K562 (cell line): Measurements from ENCODE around the gene LRRC14B. TPM values are rescaled to one million over a fixed set of nuclear protein-coding genes. Genes with fewer than 3 reads are reported as not detected.

Source experiments
- ATAC-seq: fragments of 200-7000 bp; cut with Tn5 transposase; 3 replicates; pipeline ENCODE4 v1.9.1; 2020; ENCODE audit warnings: moderate library complexity
- BruUV-seq: library from RNA; stranded (reverse); fragments of 400-500 nt; replicated peaks from 2 replicates; lab custom pipeline; 2021; lab: Mats Ljungman, UMichigan
- CTCF ChIA-PET: fragments of 300-600 bp; formaldehyde crosslinking; extraction: SDS; loops from one replicate; lab custom pipeline; 2021; ENCODE audit warnings: low intra/inter-chr PET ratio; lab: Yijun Ruan, JAX
- POLR2A ChIA-PET: fragments of 300-600, 350-650 bp; sonication (Branson Sonifier 250); formaldehyde crosslinking; extraction: SDS; loops from one replicate; lab custom pipeline; 2021; ENCODE audit warnings: antibody characterized with exemption, inconsistent platforms; lab: Yijun Ruan, JAX
- DNase-seq, 4 experiments: peaks; one replicate each; pipeline versions ENCODE4 v3.0.0 to v3.0.0-alpha.2; 2011 to 2018; ENCODE audit warnings: low spot score in 3 of 4, mixed read lengths in 3 of 4; ENCODE audit errors: extremely low read depth in 1 of 4
- FAIRE-seq: peaks from 2 replicates; lab custom pipeline; 2011; peaks lifted over from hg19 to GRCh38; lab: Jason Lieb, UNC
- H2AFZ ChIP-seq: 2 replicates; pipeline ENCODE4 v1.6.0; 2011; ENCODE audit warnings: low read depth, low read length, control low read depth, inconsistent platforms
- H3K27ac ChIP-seq: fragments of 200-600 bp; 3 replicates; pipeline ENCODE4 v1.8.0; 2011; ENCODE audit warnings: low read depth, mild to moderate bottlenecking, control low read depth, inconsistent platforms, low read length, moderate library complexity, mixed read lengths; ENCODE audit errors: extremely low read depth
- H3K27me3 ChIP-seq, 2 experiments: fragments of 300-600 bp in 1 of 2; 2 replicates in 1 of 2; 3 replicates in 1 of 2; pipeline versions ENCODE4 v1.6.0 to v1.8.0; 2011; ENCODE audit warnings: inconsistent platforms in 2 of 2, low read length in 2 of 2, mild to moderate bottlenecking in 1 of 2, mixed read lengths in 1 of 2, moderate library complexity in 1 of 2; ENCODE audit not compliant: control insufficient read depth in 2 of 2, insufficient read depth in 2 of 2
- H3K36me3 ChIP-seq: fragments of 300-600 bp; 3 replicates; pipeline ENCODE4 v1.8.0; 2011; ENCODE audit warnings: mild to moderate bottlenecking, low read length, inconsistent platforms; ENCODE audit not compliant: control insufficient read depth, insufficient read depth
- H3K4me1 ChIP-seq, 2 experiments: fragments of 200-600 bp in 1 of 2; replicated peaks in 1 of 2; 2 replicates in 1 of 2; 3 replicates in 1 of 2; pipeline versions ENCODE4 v1.5.1 to v1.8.0; 2011; ENCODE audit warnings: inconsistent platforms in 2 of 2, low read length in 2 of 2, mild to moderate bottlenecking in 1 of 2, mixed read lengths in 1 of 2, moderate library complexity in 1 of 2; ENCODE audit not compliant: control insufficient read depth in 2 of 2, insufficient read depth in 2 of 2
- H3K4me2 ChIP-seq: 2 replicates; pipeline ENCODE4 v1.6.1; 2011; ENCODE audit warnings: low read length, control low read depth, inconsistent platforms, mixed read lengths; ENCODE audit not compliant: insufficient read depth
- H3K4me3 ChIP-seq: fragments of 200-600 bp; sonication (generic), shearing (Covaris generic); 2 replicates; pipeline ENCODE4 v1.5.1; 2016; ENCODE audit warnings: control low read depth, inconsistent platforms
- H3K79me2 ChIP-seq: fragments of 200-600 bp; 3 replicates; pipeline ENCODE4 v1.8.0; 2011; ENCODE audit warnings: low read length, inconsistent platforms; ENCODE audit not compliant: control insufficient read depth, insufficient read depth
- H3K9ac ChIP-seq, 2 experiments: 2 replicates each; pipeline versions ENCODE4 v1.6.0 to v1.6.1; 2011; ENCODE audit warnings: low read depth in 2 of 2, low read length in 2 of 2, control low read depth in 1 of 2, inconsistent platforms in 1 of 2, mild to moderate bottlenecking in 1 of 2, mixed read lengths in 1 of 2; ENCODE audit not compliant: insufficient read depth in 1 of 2
- H3K9me1 ChIP-seq: one replicate; pipeline ENCODE4 v1.6.0; 2011; ENCODE audit warnings: inconsistent platforms, mild to moderate bottlenecking, low read length, moderate library complexity; ENCODE audit not compliant: control insufficient read depth, insufficient read depth
- H3K9me3 ChIP-seq: replicated peaks from 2 replicates; pipeline ENCODE4 v1.5.1; 2011; ENCODE audit warnings: low read depth, low read length, inconsistent platforms; ENCODE audit not compliant: control insufficient read depth, insufficient read depth
- H4K20me1 ChIP-seq: replicated peaks from 2 replicates; pipeline ENCODE4 v1.6.1; 2011; ENCODE audit warnings: low read length, inconsistent platforms, mixed read lengths; ENCODE audit not compliant: control insufficient read depth, insufficient read depth
- ADNP ChIP-seq: fragments of 200-800 bp; sonication (Bioruptor generic); IDR thresholded peaks from 2 replicates; pipeline ENCODE4 v1.6.1; 2016; ENCODE audit warnings: missing genetic modification characterization, missing compliant biosample characterization
- CBX3 ChIP-seq, 2 experiments: IDR thresholded peaks; 1 replicate in 1 of 2; 2 replicates in 1 of 2; pipeline ENCODE4 v1.6.1; 2012; ENCODE audit warnings: inconsistent platforms in 2 of 2, low read length in 2 of 2, borderline replicate concordance in 1 of 2, control low read depth in 1 of 2
- CBX5 ChIP-seq: IDR thresholded peaks from 2 replicates; pipeline ENCODE4 v1.6.1; 2014; ENCODE audit warnings: low read depth, borderline replicate concordance
- CREB5 ChIP-seq: fragments of 250-450 bp; sonication (Bioruptor Pico); IDR thresholded peaks from 2 replicates; pipeline ENCODE4 v1.5.0; 2020; ENCODE audit warnings: mild to moderate bottlenecking
- FOXO4 ChIP-seq: fragments of 450-650 bp; formaldehyde crosslinking; IDR thresholded peaks from 2 replicates; pipeline ENCODE4 v1.4.0; 2020; ENCODE audit warnings: mild to moderate bottlenecking, moderate library complexity
- GABPB1 ChIP-seq: sonication (generic); formaldehyde crosslinking; IDR thresholded peaks from 2 replicates; pipeline ENCODE4 v1.8.0; 2022; ENCODE audit warnings: mild to moderate bottlenecking, missing genetic modification reagents
- GATAD2B ChIP-seq: fragments of 450-650 bp; IDR thresholded peaks from 2 replicates; pipeline ENCODE4 v1.6.1; 2017; ENCODE audit warnings: mild to moderate bottlenecking, borderline replicate concordance
- LARP7 ChIP-seq: fragments of 450-650 bp; IDR thresholded peaks from 2 replicates; pipeline ENCODE4 v1.6.1; 2016
- MXD1 ChIP-seq: fragments of 250-450 bp; sonication (Bioruptor Pico); IDR thresholded peaks from 2 replicates; pipeline ENCODE4 v1.8.0; 2021; ENCODE audit warnings: borderline replicate concordance, mild to moderate bottlenecking, moderate library complexity; ENCODE audit not compliant: poor library complexity, severe bottlenecking
- NFYB ChIP-seq: IDR thresholded peaks from 2 replicates; pipeline ENCODE4 v1.6.1; 2011; ENCODE audit warnings: mild to moderate bottlenecking, moderate library complexity; ENCODE audit not compliant: insufficient read length; ENCODE audit errors: extremely low read depth
- RBBP5 ChIP-seq: fragments of 200-600 bp; sonication (generic); IDR thresholded peaks from 2 replicates; pipeline ENCODE4 v1.6.1; 2012; ENCODE audit warnings: borderline replicate concordance, mild to moderate bottlenecking, low read length, control low read depth, inconsistent platforms; ENCODE audit not compliant: insufficient read depth, poor library complexity, severe bottlenecking
- SMARCA5 ChIP-seq: fragments of 450-650 bp; IDR thresholded peaks from 2 replicates; pipeline ENCODE4 v1.6.1; 2016
- ZBED1 ChIP-seq: IDR thresholded peaks from 2 replicates; pipeline ENCODE4 v1.6.1; 2014
- ZNF274 ChIP-seq: IDR thresholded peaks from 2 replicates; pipeline ENCODE4 v1.6.1; 2011; ENCODE audit warnings: low read depth, mild to moderate bottlenecking, low read length, moderate library complexity, borderline replicate concordance
- ZNF316 ChIP-seq: fragments of 450-650 bp; IDR thresholded peaks from 2 replicates; pipeline ENCODE4 v1.6.1; 2016
- ZNF324 ChIP-seq: fragments of 250-450 bp; sonication (Bioruptor Pico); IDR thresholded peaks from 2 replicates; pipeline ENCODE4 v1.4.0; 2020; ENCODE audit warnings: mild to moderate bottlenecking
- ZNF668 ChIP-seq: fragments of 250-450 bp; sonication (Bioruptor Pico); IDR thresholded peaks from 2 replicates; pipeline ENCODE4 v1.8.0; 2022; ENCODE audit warnings: mild to moderate bottlenecking, inconsistent platforms
- WGBS: fragments of 100-300 bp; shearing (Covaris generic); methylation state at CpG from one replicate; pipeline ENCODE4 v1.1.6; 2016; ENCODE audit warnings: low coverage, mixed read lengths; ENCODE audit not compliant: insufficient coverage; ENCODE audit errors: missing lambda C conversion rate; 5-methylcytosine and 5-hydroxymethylcytosine counted together
- in situ Hi-C: fragments of 300-500 bp; cut with MboI; formaldehyde crosslinking; loops from 4 replicates; pipeline ENCODE4 v1.15.0; 2018; ENCODE audit warnings: inconsistent platforms, mixed read lengths
- intact Hi-C: fragments of 100-400 bp; cut with micrococcal nuclease; formaldehyde crosslinking; loops from 2 replicates; pipeline ENCODE4 v1.14.2; 2022
- polyA plus RNA-seq, 8 experiments: library from polyadenylated mRNA; depleted of rRNA in 4 of 8; stranded (reverse) in 5 of 8; unstranded in 3 of 8; fragments of >200 nt; fragmentation: Nextera tagmentation in 2 of 8; fragmentation: Illumina TruSeq in 1 of 8; extraction: Ambion mirVana in 2 of 8; extraction: Trizol in 1 of 8; gene quantifications; 2 replicates each; pipeline versions ENCODE4 v1.2.1 to v1.2.3, GENCODE V29; 2011 to 2014; ENCODE audit warnings: inconsistent platforms in 1 of 8, missing spikeins in 1 of 8
- total RNA-seq, 7 experiments: library from RNA; depleted of rRNA in 6 of 7; stranded (reverse); fragments of >200 nt in 6 of 7; fragmentation: Illumina TruSeq in 2 of 7; extraction: Trizol in 2 of 7; gene quantifications; 2 replicates each; pipeline versions ENCODE4 v1.2.1 to v1.2.3, GENCODE V29; 2011 to 2021; ENCODE audit warnings: low replicate concordance in 1 of 7
- TF ChIP-seq, protein P1 (sequence below): fragments of 450-650 bp; formaldehyde crosslinking; conservative IDR thresholded peaks from 2 replicates; pipeline ENCODE4 v1.4.0; 2022; ENCODE audit warnings: mild to moderate bottlenecking, missing genetic modification characterization

The LRRC14B gene
- total and polyA plus RNA-seq, 9 of the 15 experiments (the other 6 are each of a cell fraction or from before 2014, with no cell fraction given), result not detected

- H4K20me1 ChIP-seq, result no peaks in the 10 kb centered on the region
- DNase-seq (peak in 2 of 4 experiments; percentile 8 to 17), ATAC-seq (no peak), FAIRE-seq (no peak)
- no peak overlapping the region for H2AFZ ChIP-seq
- H3K36me3 ChIP-seq, result no peaks in the 10 kb centered on the region
- peaks cover 5% of the 10 kb centered on the region for H3K9me3 ChIP-seq
- in situ Hi-C loops (no loop called here), intact Hi-C loops (no loop called here)
- H3K4me1 ChIP-seq, result 0 out of 5 replicates have a peak, but pooled peaks cover 0 to 4% of the 10 kb centered on the region in 2 experiments
- TF ChIP-seq, protein P1, sequence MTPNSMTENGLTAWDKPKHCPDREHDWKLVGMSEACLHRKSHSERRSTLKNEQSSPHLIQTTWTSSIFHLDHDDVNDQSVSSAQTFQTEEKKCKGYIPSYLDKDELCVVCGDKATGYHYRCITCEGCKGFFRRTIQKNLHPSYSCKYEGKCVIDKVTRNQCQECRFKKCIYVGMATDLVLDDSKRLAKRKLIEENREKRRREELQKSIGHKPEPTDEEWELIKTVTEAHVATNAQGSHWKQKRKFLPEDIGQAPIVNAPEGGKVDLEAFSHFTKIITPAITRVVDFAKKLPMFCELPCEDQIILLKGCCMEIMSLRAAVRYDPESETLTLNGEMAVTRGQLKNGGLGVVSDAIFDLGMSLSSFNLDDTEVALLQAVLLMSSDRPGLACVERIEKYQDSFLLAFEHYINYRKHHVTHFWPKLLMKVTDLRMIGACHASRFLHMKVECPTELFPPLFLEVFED (CRISPR knock-in tag), result no peak
- TF ChIP-seq CBX3 (IDR thresholded peaks at IDR 0.05; ENCODE audit: borderline replicate concordance in 1 of 2, low read length in 2 of 2), result peak in 1 of 2 experiments; percentile 84; a peak in 2 of 3 replicates
- no peak for TF ChIP-seq LARP7
- peak; percentile 97 for TF ChIP-seq ZNF324 (CRISPR knock-in tag)
- no peak for TF ChIP-seq CREB5 (CRISPR knock-in tag)
- no peak for TF ChIP-seq NFYB
- 0 out of 2 replicates have a peak, but pooled peaks have one; percentile 47 for TF ChIP-seq CBX5
- TF ChIP-seq ZNF316, result no peak
- TF ChIP-seq FOXO4 (CRISPR knock-in tag), result no peak
- no peak for TF ChIP-seq GATAD2B
- no peak for TF ChIP-seq ZBED1
- TF ChIP-seq ZNF274, result no peak
- TF ChIP-seq ZNF668 (CRISPR knock-in tag), result no peak
- no peak for TF ChIP-seq RBBP5
- TF ChIP-seq SMARCA5, result no peak
- no peak for TF ChIP-seq ADNP
- no peak for TF ChIP-seq MXD1 (CRISPR knock-in tag)
- no peak for TF ChIP-seq GABPB1 (CRISPR knock-in tag)
- no TSS peak for BruUV-seq
- H3K4me3 ChIP-seq, result no peak overlapping the region
- H3K27ac ChIP-seq, result no peak overlapping the region
- H3K4me2 ChIP-seq, result no peak overlapping the region
- H3K9me1 ChIP-seq, result no peaks in the 10 kb centered on the region
- CTCF ChIA-PET, result no interaction called here
- H3K27me3 ChIP-seq, result peaks cover 7 to 22% of the 10 kb centered on the region in 2 experiments; a peak in 4 of 5 replicates
- WGBS, result 0% methylated on average over 1 of the region's 1 CpG
- POLR2A ChIA-PET, result no interaction called here
- H3K9ac ChIP-seq, result no peak overlapping the region
- no peaks in the 10 kb centered on the region for H3K79me2 ChIP-seq
Observed at GRCh38 chr5:147751-148150, 43.5 kb upstream of the LRRC14B start.
